Stimulated activated CD8-positive, alpha-beta memory T cell treated with anti-CD3 and anti-CD28 coated beads, Interleukin-15, amount 100 ng/mL, for 4 hours (primary cell): ENCODE measurements around the gene ELMO2.

Experiments used
- DNase-seq, 2 donors: peaks; one replicate each; pipeline ENCODE4 v3.0.0-alpha.2; 2020; ENCODE audit warnings: low read depth in 2 of 2

The ELMO2 gene, protein sequence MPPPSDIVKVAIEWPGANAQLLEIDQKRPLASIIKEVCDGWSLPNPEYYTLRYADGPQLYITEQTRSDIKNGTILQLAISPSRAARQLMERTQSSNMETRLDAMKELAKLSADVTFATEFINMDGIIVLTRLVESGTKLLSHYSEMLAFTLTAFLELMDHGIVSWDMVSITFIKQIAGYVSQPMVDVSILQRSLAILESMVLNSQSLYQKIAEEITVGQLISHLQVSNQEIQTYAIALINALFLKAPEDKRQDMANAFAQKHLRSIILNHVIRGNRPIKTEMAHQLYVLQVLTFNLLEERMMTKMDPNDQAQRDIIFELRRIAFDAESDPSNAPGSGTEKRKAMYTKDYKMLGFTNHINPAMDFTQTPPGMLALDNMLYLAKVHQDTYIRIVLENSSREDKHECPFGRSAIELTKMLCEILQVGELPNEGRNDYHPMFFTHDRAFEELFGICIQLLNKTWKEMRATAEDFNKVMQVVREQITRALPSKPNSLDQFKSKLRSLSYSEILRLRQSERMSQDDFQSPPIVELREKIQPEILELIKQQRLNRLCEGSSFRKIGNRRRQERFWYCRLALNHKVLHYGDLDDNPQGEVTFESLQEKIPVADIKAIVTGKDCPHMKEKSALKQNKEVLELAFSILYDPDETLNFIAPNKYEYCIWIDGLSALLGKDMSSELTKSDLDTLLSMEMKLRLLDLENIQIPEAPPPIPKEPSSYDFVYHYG

DNA sequence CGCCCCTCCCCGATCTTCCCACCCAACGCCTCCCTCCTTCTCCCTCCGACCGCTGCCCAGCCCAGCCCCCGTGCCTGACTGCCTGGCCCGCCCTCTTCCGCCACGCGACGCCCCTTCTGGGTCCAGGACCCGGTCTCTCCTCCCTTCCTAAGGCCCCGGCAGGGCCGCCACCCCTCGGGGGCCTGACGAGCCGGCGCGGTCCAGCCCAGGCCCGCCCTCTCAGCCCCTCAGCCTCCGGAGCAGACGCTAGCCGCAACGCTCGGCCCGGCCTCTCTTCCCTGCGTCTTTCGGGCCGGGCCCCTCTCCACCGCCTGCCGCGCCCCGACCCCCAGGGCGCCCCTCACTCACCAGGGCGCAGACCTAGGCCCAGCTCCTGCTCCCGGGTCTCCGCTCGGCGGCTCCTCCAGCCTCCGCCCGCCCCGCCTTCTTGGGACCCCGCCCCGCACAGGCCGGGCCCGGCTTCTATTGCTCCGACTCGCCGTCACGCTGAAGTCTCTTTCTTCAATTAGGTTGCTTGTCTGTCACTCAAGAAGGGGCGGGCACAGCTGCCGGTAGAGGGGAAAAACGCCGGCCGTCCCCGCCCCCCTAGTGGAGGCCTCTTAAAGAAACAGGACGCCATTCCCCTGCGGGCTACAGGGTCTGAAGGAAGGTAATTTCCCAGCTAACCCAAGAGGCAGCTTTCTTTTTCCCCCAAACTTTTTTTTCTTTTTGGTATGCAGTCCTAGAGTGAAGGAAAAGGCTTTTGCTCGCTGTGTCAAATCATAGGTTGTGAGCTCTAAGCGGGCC lies at the start of gene ELMO2:
TSS of gene ELMO2 (minus strand) at position 416 of the 786 bp plus-strand sequence. CDS start 12,133 bp downstream, outside the sequence.
- DNase-seq = peak; percentile 92 to 96

DNA sequence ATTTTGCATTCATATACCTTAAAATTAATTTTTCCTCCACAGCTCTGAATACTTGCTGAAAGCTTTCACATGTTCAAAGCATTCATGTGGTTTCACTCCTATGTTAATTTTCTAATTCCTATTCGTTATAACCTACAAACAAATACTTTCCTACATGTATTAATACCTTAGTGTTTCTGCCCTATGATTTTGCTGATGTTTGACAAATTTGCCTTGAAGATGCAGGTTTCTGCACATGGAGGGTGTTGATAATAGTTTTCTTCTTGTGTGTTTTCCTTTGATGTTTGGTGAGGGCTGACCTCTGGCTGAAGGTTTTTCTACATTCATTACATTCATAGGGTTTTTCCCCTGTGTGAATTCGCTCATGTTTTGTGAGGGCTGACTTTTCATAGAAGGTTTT lies 49.3 kb upstream of the ELMO2 start:
- DNase-seq = no peak

DNA sequence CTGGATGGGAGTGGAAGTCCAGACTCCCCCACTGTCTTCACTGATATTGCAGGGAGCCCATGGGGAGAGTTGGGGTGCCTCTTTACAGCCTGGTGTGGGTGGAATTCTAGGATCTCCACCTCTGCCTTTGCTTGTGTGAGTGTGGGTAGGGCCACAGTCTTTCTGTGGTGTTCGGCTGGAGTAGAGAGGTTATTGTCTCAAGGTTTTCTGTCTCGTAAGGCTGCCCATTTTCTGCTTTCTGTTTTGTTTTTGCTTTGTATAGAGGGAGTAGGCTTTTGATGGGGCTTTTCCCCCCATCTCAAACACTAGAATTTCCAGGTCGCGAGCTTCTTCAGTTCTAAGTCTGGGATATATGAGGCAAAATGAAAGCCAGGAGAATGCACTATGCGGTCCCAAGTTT lies 40.4 kb upstream of the ELMO2 start:
- DNase-seq = no peak

DNA sequence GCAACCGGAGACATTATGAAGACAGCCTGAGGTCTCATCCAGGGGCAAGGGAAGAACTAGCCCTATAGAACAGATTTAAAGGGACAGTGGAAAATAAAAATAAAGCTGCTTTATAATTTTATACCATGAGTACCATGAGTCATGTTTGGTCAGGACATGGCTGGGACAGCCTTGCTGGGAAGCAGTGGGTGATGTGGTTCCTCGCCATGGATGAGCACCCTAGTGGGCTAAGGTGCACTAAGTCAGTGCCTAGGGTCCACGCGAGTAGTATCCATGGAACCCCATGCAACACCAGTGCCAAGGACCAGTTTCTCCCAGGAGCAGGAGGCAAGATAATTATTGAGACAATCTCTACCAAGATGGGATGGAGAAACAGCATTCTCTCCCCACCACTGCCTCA lies 33.4 kb upstream of the ELMO2 start:
- no peak for DNase-seq

DNA sequence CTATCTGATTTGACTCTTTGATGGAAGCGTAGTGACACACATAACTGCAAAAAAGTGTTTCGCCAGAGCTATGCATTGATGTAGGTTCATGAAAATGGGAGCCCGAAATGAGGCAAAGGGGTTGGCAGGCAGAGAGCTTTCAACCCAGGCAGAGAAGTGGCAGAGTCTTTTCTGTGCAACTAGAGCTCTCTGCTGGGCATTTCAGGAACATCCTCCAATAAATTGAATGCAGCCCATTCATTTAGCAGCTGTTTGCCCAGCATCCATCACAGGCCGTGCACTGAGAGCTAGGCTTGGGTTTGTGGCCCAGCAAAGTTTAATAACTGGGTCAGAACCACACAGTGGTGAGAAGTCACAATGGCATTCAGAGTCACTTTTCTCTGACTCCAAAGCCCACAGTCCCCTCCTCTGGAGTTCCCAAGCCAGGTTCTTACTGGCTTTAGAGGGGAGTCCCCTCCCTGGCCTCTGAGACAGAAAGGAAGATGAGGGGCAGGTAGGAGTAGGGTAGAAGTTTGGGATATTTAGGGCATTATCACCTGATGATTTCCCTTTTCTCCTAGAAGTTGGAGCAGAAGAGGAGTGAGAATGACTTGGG lies 31.8 kb upstream of the ELMO2 start:
- no peak for DNase-seq

DNA sequence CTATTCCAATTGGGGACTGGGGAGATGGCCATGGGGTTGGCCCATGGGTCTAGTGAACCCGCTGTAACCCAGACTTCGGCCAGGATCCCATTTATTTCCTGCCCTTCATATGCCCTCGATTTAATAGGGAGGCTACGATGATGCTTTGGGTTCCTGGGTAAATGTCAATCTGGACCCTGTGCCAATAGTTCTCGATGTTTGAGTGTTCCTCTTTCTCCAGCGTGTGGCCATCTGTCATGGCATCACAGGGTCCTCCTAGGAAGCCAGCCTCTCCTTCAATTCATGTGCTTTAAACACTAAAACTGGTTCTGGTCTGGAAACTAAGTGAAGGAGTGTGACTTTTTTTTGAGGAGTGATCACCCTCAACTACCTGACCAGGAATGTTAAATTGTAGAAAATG lies 28.7 kb upstream of the ELMO2 start:
- no peak for DNase-seq

DNA sequence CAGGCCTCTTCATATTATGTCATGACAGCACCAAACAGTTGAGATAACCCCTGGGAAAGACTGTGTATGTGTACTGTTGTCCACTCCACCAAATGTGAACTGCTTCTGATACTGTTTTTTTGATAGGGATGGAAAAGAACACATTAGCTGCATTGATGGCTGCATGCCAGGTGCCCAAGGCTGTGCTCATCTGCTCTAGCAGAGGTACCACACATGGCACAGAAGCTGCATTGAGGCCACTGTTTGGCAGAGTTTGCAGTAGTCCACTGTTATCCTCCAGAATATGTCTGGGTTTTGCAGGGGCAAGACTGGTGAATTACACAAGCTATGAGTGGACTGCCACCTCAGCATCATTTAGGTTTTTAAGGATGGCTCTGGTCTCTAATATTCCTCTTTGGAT lies 28.2 kb upstream of the ELMO2 start:
- DNase-seq = no peak

DNA sequence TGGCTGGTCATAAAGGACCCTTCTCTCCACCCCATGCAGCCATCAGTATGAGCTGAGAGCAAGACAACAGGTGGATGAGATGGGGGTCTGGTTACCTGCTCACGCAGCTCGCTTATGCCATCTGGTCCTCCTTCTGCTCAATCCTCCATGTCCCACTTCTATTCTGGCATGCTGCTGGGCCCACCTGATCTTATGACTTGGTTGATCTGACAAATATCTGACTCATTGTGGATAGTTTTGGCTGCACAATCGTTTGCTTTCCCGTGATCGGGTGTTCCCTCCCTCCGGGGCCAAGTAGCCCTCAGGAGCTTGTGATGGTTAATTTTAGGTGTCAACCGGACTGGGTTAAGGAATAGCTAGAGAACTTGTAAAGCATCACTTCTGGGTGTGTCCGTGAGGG lies 26.6 kb upstream of the ELMO2 start:
- no peak for DNase-seq

DNA sequence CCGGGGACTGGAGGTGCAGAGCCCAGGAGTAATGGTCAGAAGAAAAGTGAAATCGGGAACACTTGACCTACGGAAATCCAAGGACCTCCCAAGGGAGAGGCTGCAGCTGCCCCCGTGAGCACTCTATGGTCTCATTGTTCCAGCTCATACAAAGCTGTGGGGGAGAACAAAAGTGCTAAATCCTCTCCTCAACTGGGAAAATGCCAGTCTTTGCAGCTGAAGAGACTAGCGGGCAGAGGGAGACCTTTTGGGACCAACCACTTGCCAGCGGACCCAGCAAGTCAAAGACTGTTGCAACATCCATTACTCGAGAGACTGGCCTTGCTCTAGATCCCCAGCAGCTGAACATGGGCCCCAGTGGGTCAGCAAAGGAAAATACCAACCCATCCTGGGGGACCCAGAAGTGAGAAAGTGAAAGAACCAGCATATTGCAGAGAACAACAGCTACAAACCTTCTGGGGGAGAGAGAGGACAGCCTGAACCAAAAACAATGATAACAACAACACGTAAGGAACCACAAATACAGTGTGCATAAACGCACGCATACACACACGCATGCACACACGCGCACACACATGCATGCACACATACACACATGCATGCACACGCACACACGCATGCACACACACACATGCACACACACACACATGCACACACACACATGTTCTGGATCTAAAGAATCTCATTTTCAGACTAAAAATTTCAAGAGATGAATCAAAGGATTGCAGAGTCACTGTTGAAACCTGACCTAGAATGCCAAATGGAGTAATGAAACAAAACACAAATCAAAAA lies 24.7 kb upstream of the ELMO2 start:
- no peak for DNase-seq

DNA sequence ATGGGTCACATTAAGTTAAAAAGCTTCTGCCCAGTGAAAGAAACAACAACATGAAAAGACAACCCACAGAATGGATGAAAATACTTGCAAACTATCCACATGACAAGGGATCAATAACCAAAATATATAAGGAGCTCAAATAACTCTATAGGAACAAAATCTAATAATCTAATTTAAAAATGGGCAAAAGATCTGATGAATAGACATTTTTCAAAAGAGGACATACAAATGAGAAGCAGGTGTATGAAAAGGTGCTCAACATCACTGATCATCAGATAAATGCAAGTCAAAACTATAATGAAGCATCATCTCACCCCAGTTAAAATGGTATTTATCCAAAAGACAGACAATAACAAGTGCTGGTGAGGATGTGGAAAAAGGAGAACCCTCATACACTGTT lies 21.0 kb upstream of the ELMO2 start:
- no peak for DNase-seq

DNA sequence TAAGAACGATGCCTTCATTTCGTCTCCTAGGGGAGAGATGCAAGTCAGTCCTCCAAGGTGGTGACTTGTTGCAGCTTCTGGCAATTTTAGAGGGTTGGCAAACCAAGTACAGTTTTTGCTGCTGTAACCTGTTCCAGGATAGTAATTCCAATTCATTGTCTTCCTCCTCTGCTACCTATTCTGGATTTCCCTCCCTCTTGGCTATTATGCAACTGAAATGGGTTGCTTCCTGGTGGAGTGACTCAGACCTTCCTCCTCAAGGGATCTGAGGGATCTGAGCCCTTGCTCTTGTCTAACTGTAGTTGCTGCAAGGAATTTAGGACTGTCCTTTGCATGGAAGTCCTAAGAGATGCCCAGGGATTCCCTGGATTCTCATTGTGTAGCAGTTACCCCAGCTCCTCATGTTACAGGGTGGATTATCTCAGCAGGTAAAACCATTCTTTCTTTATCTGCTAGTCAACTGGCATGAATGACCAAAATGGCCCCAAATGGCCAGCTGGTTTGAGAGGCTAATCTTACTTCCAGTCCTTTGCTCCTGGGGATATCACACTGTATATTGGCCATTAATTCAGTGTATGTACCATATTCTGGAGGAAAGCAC lies 17.6 kb upstream of the ELMO2 start:
- no peak for DNase-seq

DNA sequence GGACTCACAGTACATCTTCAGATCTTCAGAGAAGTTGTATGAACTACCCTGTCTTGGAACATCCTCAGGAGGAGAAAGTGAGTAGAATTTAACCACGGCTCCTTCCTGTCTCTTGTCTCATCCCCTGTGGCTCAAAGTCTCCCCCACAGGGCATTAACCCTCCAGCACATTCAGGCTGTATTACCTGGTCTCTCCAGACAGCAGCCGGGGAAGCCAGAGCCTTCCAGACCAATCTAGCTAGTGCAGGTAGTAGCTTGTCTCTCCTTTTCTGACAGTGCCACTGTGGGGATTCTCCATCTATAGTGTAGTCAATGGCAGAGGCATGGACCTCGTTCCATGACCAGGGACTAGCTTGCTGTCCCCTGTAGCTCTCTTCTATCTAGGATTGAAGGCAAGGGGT lies 16.9 kb upstream of the ELMO2 start:
- no peak for DNase-seq

DNA sequence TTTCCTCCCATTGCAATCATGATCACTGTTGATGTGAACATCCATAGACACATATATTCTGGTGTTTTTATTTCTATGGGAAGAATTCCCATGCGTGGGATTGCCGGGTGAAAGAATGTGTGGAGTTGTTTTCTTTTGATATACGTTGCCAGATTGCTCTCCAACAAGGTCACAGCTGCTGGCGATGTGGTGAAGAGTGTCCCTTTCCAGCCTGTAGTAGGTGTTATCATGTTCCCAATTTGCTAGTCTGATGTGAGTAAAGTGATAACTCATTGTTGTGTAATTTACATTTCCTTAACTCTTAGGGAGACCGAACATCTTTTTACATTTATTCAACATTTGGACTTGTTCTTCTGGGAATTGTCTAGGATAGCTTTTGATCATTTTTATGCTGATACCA lies 14.5 kb upstream of the ELMO2 start:
- DNase-seq = no peak

DNA sequence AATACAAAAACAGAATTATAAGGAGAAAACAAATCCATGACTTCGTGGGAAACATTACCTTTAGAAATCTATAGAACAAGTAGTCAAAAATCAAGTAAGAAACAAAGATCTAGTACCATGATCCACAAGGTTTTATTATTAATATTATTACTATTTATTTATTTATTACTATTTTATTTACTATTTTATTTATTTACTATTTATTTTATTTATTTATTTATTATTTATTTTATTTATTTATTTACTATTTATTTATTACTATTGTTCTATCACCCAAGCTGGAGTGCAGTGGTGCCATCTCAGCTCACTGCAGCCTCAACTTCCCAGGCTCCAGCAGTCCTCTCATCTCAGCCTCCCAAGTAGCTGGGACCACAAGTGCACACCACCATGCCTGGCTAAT lies 13.5 kb upstream of the ELMO2 start:
- no peak for DNase-seq

DNA sequence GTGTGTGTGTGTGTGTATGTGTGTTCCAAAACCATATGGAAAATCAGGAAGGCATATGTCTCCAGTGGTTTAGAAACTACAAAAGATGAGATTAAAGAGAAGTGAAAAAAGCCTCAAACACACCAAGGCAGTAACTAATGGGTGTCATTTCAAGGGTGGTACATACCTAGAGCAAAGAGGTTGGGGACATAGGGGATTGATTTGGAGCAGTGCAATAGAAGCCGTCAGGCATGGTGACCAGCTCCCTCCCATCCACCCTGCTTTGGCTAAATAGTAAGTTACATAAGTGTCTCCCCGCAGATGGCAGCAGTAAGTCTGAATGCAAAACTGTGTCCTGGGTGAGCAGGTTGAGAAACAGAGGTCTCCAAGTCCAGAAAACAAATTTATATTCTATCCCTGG lies 10.4 kb upstream of the ELMO2 start:
- no peak for DNase-seq

DNA sequence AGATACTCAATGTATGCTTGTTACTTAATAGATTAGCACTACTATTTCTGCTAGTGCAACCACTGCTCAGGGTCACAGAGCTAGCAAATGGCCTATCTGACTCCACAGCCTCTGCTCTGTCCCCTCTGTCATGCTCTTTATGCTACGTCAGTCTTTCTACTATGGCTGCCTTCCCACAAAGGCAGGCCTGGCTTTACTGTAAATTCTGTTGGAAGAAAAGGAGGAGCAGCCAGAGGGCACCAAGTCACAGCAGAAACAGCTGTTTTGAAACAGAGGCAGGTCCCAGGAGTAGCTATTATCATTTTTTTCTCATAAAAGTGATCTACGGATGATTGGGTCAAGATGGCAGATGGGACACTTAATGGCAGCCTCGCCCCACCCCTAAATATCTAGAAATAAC lies 10.0 kb upstream of the ELMO2 start:
- DNase-seq = no peak

DNA sequence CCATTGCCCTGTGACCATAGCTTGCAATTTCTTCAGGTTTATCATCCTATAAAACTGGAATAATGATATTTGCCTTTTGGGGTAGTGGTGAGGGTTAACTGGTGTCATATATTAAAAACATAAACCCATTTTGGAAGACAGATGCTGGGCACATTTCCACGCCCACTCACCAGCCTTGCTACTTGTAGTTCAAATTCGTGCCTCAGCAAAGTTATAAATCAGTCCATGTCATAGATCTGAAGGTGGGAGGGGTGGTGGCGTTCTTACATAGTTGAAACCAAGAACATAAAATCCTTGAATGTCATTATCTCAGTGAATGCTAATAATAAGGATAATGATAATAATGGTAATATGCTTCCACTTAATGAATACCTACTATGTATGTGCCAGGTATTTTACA lies 9.4 kb upstream of the ELMO2 start:
- no peak for DNase-seq

DNA sequence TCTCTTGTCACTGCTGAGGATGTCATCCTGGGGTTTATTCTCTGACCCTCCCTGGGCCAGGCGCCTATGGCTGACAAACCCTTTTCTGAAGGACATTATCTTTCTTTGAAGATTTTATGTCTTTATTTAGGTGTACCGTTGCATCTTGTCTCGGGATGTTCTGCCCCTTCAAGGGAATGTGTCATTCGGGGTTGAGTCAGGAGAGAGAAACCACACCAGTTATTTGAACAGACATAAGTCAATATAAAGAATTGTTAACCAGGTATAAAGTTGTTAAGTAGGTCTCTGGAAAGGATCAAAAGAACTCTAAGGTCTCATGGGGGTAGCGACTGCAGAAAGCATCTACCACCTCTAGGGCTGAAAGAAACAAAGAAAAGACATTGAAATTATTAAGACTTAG lies 8.2 kb upstream of the ELMO2 start:
- no peak for DNase-seq

DNA sequence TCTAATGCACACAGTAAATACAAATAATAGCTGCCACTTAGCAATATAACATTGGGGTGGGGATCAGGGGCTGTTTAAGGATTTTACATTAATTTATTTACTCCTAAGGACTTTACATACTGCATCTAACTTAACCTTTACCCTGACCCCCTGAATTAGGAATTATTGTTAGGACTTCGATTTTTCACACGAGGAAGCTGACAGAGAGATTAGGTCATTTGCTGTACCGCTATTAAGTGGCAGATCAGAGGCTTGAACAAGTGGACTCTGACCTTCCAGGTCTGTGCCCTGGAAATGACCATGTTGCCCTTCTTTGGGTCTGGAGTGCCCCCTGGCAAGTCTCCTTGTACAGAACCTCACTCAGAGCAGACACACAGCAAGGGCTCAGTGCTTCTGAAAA lies 5.2 kb upstream of the ELMO2 start:
- DNase-seq = no peak

DNA sequence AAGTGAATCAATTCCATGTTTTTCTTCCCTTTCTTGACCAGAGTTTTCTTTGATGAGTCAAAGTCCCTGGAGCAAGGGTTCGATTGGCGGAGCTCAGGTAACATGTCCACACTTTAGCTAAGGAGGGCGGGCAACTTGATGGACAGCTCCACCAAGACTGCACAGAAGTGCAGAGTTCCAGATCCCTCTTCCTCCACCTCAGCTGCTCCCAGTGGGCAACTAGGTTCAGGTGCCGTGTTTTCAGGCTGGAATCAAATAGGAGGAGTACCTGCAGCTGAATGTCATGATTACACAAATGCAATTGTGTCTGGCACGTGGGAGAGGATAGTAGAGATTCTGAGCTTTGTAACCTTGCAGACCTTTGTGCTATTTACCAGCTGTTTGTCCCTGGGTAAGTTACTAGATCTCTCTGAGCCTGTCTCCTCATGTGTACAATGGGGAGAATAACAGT lies 1.9 kb upstream of the ELMO2 start:
- no peak for DNase-seq

DNA sequence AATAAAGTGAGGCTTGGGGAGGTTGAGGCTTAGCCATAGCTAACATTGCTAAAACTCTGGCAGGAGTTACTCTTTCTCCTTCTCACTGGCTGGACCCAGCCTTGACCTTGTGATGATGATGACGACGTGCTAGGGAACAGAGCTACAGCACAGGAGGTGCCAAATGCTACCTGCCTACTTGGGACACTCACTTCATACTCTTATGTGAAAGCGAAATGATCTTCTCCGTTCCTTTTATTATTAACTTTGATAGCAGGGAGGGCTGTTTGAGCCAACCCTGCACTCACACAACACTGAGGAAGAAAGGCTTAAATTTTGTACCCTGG lies 1.2 kb upstream of the ELMO2 start:
- no peak for DNase-seq
